PC-3 (cell line): Measurements from ENCODE around the gene RORB.

Experiments used
- EZH2 ChIP-seq: fragments of 300-600 bp; sonication (generic); IDR thresholded peaks from one replicate; pipeline ENCODE4 v1.6.1; 2017; ENCODE audit warnings: antibody characterized with exemption, mild to moderate bottlenecking, low read length; ENCODE audit not compliant: unreplicated experiment
- EZH2phosphoT487 ChIP-seq: fragments of 300-600 bp; sonication (generic); IDR thresholded peaks from 2 replicates; pipeline ENCODE4 v1.6.1; 2018; ENCODE audit warnings: mild to moderate bottlenecking, antibody characterized with exemption, low read length, borderline replicate concordance
- TF ChIP-seq, protein P1 (sequence below): fragments of 300-600 bp; sonication (generic); conservative IDR thresholded peaks from 2 replicates; pipeline ENCODE4 v1.5.1; 2017; ENCODE audit warnings: antibody characterized with exemption, low read depth, mild to moderate bottlenecking, low read length

DNA sequence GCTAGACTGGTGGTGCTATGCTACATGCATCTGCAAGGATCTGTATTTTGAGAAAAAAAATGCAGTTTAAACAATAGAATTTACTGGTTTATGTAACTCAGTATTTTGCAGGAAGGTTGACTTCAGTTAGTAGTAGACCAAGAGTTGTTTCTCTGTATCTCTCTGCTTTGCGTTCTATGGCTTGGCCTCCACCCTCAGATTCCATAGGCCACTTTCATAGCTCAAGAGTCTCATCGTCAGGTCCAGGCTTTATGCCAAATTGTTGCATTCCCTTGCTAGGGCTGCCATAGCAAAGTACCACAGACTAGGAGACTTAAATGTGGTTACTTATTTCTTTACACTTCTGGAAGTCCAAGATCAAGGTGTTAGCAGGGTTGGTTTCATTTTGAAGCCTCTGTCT lies 48.1 kb upstream of the RORB start:
- TF ChIP-seq, protein P1, sequence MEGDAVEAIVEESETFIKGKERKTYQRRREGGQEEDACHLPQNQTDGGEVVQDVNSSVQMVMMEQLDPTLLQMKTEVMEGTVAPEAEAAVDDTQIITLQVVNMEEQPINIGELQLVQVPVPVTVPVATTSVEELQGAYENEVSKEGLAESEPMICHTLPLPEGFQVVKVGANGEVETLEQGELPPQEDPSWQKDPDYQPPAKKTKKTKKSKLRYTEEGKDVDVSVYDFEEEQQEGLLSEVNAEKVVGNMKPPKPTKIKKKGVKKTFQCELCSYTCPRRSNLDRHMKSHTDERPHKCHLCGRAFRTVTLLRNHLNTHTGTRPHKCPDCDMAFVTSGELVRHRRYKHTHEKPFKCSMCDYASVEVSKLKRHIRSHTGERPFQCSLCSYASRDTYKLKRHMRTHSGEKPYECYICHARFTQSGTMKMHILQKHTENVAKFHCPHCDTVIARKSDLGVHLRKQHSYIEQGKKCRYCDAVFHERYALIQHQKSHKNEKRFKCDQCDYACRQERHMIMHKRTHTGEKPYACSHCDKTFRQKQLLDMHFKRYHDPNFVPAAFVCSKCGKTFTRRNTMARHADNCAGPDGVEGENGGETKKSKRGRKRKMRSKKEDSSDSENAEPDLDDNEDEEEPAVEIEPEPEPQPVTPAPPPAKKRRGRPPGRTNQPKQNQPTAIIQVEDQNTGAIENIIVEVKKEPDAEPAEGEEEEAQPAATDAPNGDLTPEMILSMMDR, result no peak
- TF ChIP-seq EZH2phosphoT487 (no peak), EZH2 (no peak)
